COLO668 (cell line): ENCODE measurements around the gene PDE4D.

Experiments
- DNase-seq: peaks from one replicate; lab custom pipeline; 2025; ENCODE audit not compliant: unreplicated experiment; lab: John Stamatoyannopoulos, UW

Gene PDE4D

GRCh38 chr5:59661954-59662615 is 231.4 kb downstream of the PDE4D start:
- peak; percentile 3 for DNase-seq

- DNase-seq, result no peak
These were observed 232.2 kb downstream of the PDE4D start for GRCh38 chr5:59661311-59661710.

- DNase-seq, result no peak
These were observed 232.8 kb downstream of the PDE4D start for GRCh38 chr5:59660737-59661136.

GRCh38 chr5:59656351-59657254 is 236.9 kb downstream of the PDE4D start:
- no peak for DNase-seq

- DNase-seq, result no peak
These were observed 237.7 kb downstream of the PDE4D start for GRCh38 chr5:59655693-59656309.

- DNase-seq, result no peak
These were observed 238.8 kb downstream of the PDE4D start for GRCh38 chr5:59654691-59655090.

- no peak for DNase-seq
These were observed 241.1 kb downstream of the PDE4D start for GRCh38 chr5:59652449-59652848.

- DNase-seq, result no peak
These were observed 244.3 kb downstream of the PDE4D start for GRCh38 chr5:59648949-59649921.

- DNase-seq, result no peak
These were observed 245.3 kb downstream of the PDE4D start for GRCh38 chr5:59648038-59648831.

GRCh38 chr5:59645380-59645779 is 248.1 kb downstream of the PDE4D start:
- DNase-seq, result no peak

GRCh38 chr5:59640411-59640810 is 253.1 kb downstream of the PDE4D start:
- no peak for DNase-seq

- DNase-seq, result no peak
These were observed 255.5 kb downstream of the PDE4D start for GRCh38 chr5:59637884-59638580.

GRCh38 chr5:59629561-59629960 is 264.0 kb downstream of the PDE4D start:
- DNase-seq, result no peak

- DNase-seq, result no peak
These were observed 265.3 kb downstream of the PDE4D start for GRCh38 chr5:59628062-59628828.

GRCh38 chr5:59624898-59625297 is 268.6 kb downstream of the PDE4D start:
- no peak for DNase-seq

- no peak for DNase-seq
These were observed 270.7 kb downstream of the PDE4D start for GRCh38 chr5:59622848-59623247.

- DNase-seq, result no peak
These were observed 272.0 kb downstream of the PDE4D start for GRCh38 chr5:59621477-59621876.

- DNase-seq, result no peak
These were observed 272.9 kb downstream of the PDE4D start for GRCh38 chr5:59620535-59621212.
